Endometrial microvascular endothelial cells (primary cell): ENCODE measurements around the gene TSPY9. TPM values are rescaled to one million over a fixed set of nuclear protein-coding genes. Genes with fewer than 3 reads are reported as not detected.
"Not testable (repeated sequence)": the region's sequence is repeated elsewhere in the genome, so short reads cannot be mapped to it uniquely, and the experiment has no call there.

Experiments
- in situ Hi-C: cut with HindIII; loops from 2 replicates; pipeline ENCODE4 v1.10.0; 2017; ENCODE audit warnings: low sequenced_read_pairs, low pct_unique_long_range_greater_than_20kb; ENCODE audit errors: inconsistent ontology term
- total RNA-seq: library from RNA; depleted of rRNA; stranded (reverse); fragments of >200 nt; gene quantifications from one replicate; pipeline ENCODE4 v1.2.3, GENCODE V29; 2015; ENCODE audit errors: inconsistent ontology term

Gene TSPY9
- not detected for total RNA-seq

- in situ Hi-C loops: not testable (repeated sequence)
Measured at GRCh38 chrY:9486967-9487366, at the start of gene TSPY9. Gene TSPY9 (plus strand): TSS chrY:9487267. CDS start chrY:9487313, 46 bp downstream.

- in situ Hi-C loops: not testable (repeated sequence)
Measured at GRCh38 chrY:9466655-9467054, 20.4 kb upstream of the TSPY9 start, which contains the start of gene TSPY1. Gene TSPY1 (plus strand): TSS chrY:9466955. CDS start chrY:9467001, 46 bp downstream.

GRCh38 chrY:9504396-9504795 lies 17.3 kb downstream of the TSPY9 start:
- in situ Hi-C loops: not testable (repeated sequence)

GRCh38 chrY:9516287-9516686 lies 29.2 kb downstream of the TSPY9 start:
- in situ Hi-C loops: not testable (repeated sequence)

- in situ Hi-C loops: not testable (repeated sequence)
Measured at GRCh38 chrY:9527580-9527979, 40.5 kb downstream of the TSPY9 start, which contains the start of gene TSPY10. Gene TSPY10 (plus strand): TSS chrY:9527880. CDS start chrY:9527926, 46 bp downstream.

Other genes with a start within 250 kb of the TSPY9 start
- gene TSPY4, start 149.8 kb upstream of the TSPY9 start, total RNA-seq: not detected
- gene TSPY8, start 129.5 kb upstream of the TSPY9 start, total RNA-seq: not detected
- gene TSPY3, start 88.8 kb upstream of the TSPY9 start, total RNA-seq: not detected
- gene TSPY1, start 20.3 kb upstream of the TSPY9 start, total RNA-seq: not detected
- gene TSPY10, start 40.6 kb downstream of the TSPY9 start, total RNA-seq: not detected